RWPE2 (cell line): Measurements from ENCODE around the gene NDEL1.

Experiments used
- ATAC-seq: fragments of 200-7000 bp; cut with Tn5 transposase; 3 replicates; pipeline ENCODE4 v1.9.1; 2021; ENCODE audit warnings: low read depth
- DNase-seq: peaks from one replicate; pipeline ENCODE4 v3.0.0-alpha.2; 2020; ENCODE audit warnings: low spot score
- H3K27ac ChIP-seq: fragments of 450-650 bp; 2 replicates; pipeline ENCODE4 v1.5.1; 2017; ENCODE audit warnings: mild to moderate bottlenecking; ENCODE audit not compliant: poor library complexity, severe bottlenecking
- H3K27me3 ChIP-seq: fragments of 250-450 bp; sonication (Bioruptor Pico); 2 replicates; pipeline ENCODE4 v1.5.1; 2021; ENCODE audit warnings: mild to moderate bottlenecking, moderate library complexity; ENCODE audit not compliant: insufficient read depth, poor library complexity, severe bottlenecking
- H3K36me3 ChIP-seq: fragments of 250-450 bp; sonication (Bioruptor Pico); 2 replicates; pipeline ENCODE4 v1.5.1; 2020; ENCODE audit warnings: low read depth, mild to moderate bottlenecking, moderate library complexity
- H3K4me1 ChIP-seq: fragments of 250-450 bp; sonication (Bioruptor Pico); 2 replicates; pipeline ENCODE4 v1.5.1; 2021; ENCODE audit warnings: mild to moderate bottlenecking, moderate library complexity; ENCODE audit not compliant: insufficient read depth, poor library complexity, severe bottlenecking
- H3K4me3 ChIP-seq: fragments of 250-450 bp; sonication (Bioruptor Pico); 2 replicates; pipeline ENCODE4 v1.5.1; 2021; ENCODE audit warnings: mild to moderate bottlenecking, moderate library complexity; ENCODE audit not compliant: severe bottlenecking
- H3K9me3 ChIP-seq: fragments of 250-450 bp; sonication (Bioruptor Pico); 2 replicates; pipeline ENCODE4 v1.5.1; 2021; ENCODE audit warnings: mild to moderate bottlenecking, moderate library complexity; ENCODE audit not compliant: severe bottlenecking
- CTCF ChIP-seq: fragments of 450-650 bp; IDR thresholded peaks from one replicate; pipeline ENCODE4 v1.5.1; 2017; ENCODE audit warnings: mild to moderate bottlenecking, moderate library complexity; ENCODE audit not compliant: poor library complexity, severe bottlenecking

The NDEL1 gene

GRCh38 chr17:8487130-8487645, 51.5 kb downstream of the NDEL1 start:
- Histone ChIP-seq H3K27ac (no peak overlapping the region), H3K4me3 (no peak overlapping the region), H3K4me1 (no peaks in the 10 kb centered on the region), H3K9me3 (no peaks in the 10 kb centered on the region), H3K36me3 (peaks cover 93% of the 10 kb centered on the region), H3K27me3 (no peaks in the 10 kb centered on the region)
- DNase-seq (no peak), ATAC-seq (no peak)
- no peak for TF ChIP-seq CTCF

GRCh38 chr17:8487743-8488142, 52.1 kb downstream of the NDEL1 start:
- no peak overlapping the region for H3K4me3 ChIP-seq
- H3K9me3 ChIP-seq: no peaks in the 10 kb centered on the region
- DNase-seq: no peak
- H3K27me3 ChIP-seq: no peaks in the 10 kb centered on the region
- peaks cover 92% of the 10 kb centered on the region for H3K36me3 ChIP-seq
- ATAC-seq: no peak; the same call in 2 of the 3 replicates
- no peak overlapping the region for H3K27ac ChIP-seq
- no peak for TF ChIP-seq CTCF
- H3K4me1 ChIP-seq: no peaks in the 10 kb centered on the region

GRCh38 chr17:8488491-8488890, 52.8 kb downstream of the NDEL1 start:
- H3K4me1 ChIP-seq: no peaks in the 10 kb centered on the region
- no peak for TF ChIP-seq CTCF
- H3K9me3 ChIP-seq: no peaks in the 10 kb centered on the region
- H3K27me3 ChIP-seq: no peaks in the 10 kb centered on the region
- peaks cover 92% of the 10 kb centered on the region for H3K36me3 ChIP-seq
- DNase-seq (no peak), ATAC-seq (no peak)
- no peak overlapping the region for H3K4me3 ChIP-seq
- H3K27ac ChIP-seq: no peak overlapping the region

GRCh38 chr17:8488901-8489300, 53.2 kb downstream of the NDEL1 start:
- DNase-seq (no peak), ATAC-seq (peak; percentile 62)
- H3K9me3 ChIP-seq: no peaks in the 10 kb centered on the region
- no peak for TF ChIP-seq CTCF
- H3K36me3 ChIP-seq: peaks cover 90% of the 10 kb centered on the region
- H3K4me1 ChIP-seq: no peaks in the 10 kb centered on the region
- H3K27me3 ChIP-seq: no peaks in the 10 kb centered on the region
- H3K27ac ChIP-seq: no peak overlapping the region
- no peak overlapping the region for H3K4me3 ChIP-seq

- no peak for DNase-seq
- no peak for TF ChIP-seq CTCF
- Histone ChIP-seq H3K36me3 (peaks cover 89% of the 10 kb centered on the region), H3K27me3 (no peaks in the 10 kb centered on the region), H3K4me3 (no peak overlapping the region), H3K27ac (no peak overlapping the region), H3K9me3 (no peaks in the 10 kb centered on the region), H3K4me1 (no peaks in the 10 kb centered on the region)
- no peak for ATAC-seq
These were observed 54.2 kb downstream of the NDEL1 start for GRCh38 chr17:8489841-8490240.
